ENCODE measurements around the gene CRYBB1.

DNA sequence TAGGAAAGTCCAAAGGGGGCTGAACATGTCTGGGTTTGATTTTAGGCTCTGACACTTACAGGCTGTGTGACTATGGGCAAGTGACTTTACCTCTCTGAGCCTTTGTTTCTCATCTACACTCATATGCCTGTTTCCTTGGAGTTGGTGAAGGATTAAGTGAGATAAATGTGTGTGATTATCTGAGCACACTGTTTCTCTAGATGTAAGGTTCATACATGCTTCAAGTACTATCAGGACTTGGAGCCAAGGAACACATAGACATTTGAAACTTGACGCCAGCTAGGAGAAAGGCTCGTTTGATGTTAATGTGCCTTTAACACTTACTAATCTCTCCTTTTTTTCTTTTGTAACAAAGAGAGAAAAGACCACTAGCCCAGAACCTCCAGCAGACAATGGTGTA is 9.7 kb downstream of the CRYBB1 start:
- TF ChIP-seq, protein P1, sequence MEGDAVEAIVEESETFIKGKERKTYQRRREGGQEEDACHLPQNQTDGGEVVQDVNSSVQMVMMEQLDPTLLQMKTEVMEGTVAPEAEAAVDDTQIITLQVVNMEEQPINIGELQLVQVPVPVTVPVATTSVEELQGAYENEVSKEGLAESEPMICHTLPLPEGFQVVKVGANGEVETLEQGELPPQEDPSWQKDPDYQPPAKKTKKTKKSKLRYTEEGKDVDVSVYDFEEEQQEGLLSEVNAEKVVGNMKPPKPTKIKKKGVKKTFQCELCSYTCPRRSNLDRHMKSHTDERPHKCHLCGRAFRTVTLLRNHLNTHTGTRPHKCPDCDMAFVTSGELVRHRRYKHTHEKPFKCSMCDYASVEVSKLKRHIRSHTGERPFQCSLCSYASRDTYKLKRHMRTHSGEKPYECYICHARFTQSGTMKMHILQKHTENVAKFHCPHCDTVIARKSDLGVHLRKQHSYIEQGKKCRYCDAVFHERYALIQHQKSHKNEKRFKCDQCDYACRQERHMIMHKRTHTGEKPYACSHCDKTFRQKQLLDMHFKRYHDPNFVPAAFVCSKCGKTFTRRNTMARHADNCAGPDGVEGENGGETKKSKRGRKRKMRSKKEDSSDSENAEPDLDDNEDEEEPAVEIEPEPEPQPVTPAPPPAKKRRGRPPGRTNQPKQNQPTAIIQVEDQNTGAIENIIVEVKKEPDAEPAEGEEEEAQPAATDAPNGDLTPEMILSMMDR (IDR thresholded peaks at IDR 0.05): no peak
- TF ChIP-seq TCF7L2 (IDR thresholded peaks at IDR 0.05; ENCODE audit: low read depth, low read length) (no peak), POLR2AphosphoS5 (IDR thresholded peaks at IDR 0.05; ENCODE audit: low read depth, low read length) (no peak)
- TF ChIP-seq, protein P2, sequence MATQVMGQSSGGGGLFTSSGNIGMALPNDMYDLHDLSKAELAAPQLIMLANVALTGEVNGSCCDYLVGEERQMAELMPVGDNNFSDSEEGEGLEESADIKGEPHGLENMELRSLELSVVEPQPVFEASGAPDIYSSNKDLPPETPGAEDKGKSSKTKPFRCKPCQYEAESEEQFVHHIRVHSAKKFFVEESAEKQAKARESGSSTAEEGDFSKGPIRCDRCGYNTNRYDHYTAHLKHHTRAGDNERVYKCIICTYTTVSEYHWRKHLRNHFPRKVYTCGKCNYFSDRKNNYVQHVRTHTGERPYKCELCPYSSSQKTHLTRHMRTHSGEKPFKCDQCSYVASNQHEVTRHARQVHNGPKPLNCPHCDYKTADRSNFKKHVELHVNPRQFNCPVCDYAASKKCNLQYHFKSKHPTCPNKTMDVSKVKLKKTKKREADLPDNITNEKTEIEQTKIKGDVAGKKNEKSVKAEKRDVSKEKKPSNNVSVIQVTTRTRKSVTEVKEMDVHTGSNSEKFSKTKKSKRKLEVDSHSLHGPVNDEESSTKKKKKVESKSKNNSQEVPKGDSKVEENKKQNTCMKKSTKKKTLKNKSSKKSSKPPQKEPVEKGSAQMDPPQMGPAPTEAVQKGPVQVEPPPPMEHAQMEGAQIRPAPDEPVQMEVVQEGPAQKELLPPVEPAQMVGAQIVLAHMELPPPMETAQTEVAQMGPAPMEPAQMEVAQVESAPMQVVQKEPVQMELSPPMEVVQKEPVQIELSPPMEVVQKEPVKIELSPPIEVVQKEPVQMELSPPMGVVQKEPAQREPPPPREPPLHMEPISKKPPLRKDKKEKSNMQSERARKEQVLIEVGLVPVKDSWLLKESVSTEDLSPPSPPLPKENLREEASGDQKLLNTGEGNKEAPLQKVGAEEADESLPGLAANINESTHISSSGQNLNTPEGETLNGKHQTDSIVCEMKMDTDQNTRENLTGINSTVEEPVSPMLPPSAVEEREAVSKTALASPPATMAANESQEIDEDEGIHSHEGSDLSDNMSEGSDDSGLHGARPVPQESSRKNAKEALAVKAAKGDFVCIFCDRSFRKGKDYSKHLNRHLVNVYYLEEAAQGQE (IDR thresholded peaks at IDR 0.05; ENCODE audit: insufficient read depth in 1 of 2, low read depth in 2 of 2, low read length in 1 of 2): no peak

Measured in Panc1 (cell line).